T-helper 1 cell treated with Interleukin-12 subunit alpha and Interleukin-12 subunit beta and Interleukin-4 antibody, amounts not matched to agents 30 μg/mL and 1 μg/mL, for 36 hours (primary cell): ENCODE results near the gene ATP6AP1.
"Not testable (repeated sequence)": the region's sequence is repeated elsewhere in the genome, so short reads cannot be mapped to it uniquely, and the experiment has no call there.

Experiments used
- H3K27ac Mint-ChIP-seq: one replicate; pipeline ENCODE4 v1.8.0; 2021; ENCODE audit warnings: mild to moderate bottlenecking, mixed read lengths
- H3K27me3 Mint-ChIP-seq: one replicate; pipeline ENCODE4 v1.8.0; 2021; ENCODE audit warnings: low read depth, mixed read lengths
- H3K36me3 Mint-ChIP-seq: one replicate; pipeline ENCODE4 v1.8.0; 2021; ENCODE audit warnings: low read depth, mixed read lengths
- H3K4me1 Mint-ChIP-seq: one replicate; pipeline ENCODE4 v1.8.0; 2021; ENCODE audit warnings: low read depth, mixed read lengths
- H3K4me3 Mint-ChIP-seq: one replicate; pipeline ENCODE4 v1.8.0; 2021; ENCODE audit warnings: mild to moderate bottlenecking, moderate library complexity, mixed read lengths
- H3K9me3 Mint-ChIP-seq: one replicate; pipeline ENCODE4 v1.8.0; 2021; ENCODE audit warnings: mixed read lengths

Gene ATP6AP1, protein sequence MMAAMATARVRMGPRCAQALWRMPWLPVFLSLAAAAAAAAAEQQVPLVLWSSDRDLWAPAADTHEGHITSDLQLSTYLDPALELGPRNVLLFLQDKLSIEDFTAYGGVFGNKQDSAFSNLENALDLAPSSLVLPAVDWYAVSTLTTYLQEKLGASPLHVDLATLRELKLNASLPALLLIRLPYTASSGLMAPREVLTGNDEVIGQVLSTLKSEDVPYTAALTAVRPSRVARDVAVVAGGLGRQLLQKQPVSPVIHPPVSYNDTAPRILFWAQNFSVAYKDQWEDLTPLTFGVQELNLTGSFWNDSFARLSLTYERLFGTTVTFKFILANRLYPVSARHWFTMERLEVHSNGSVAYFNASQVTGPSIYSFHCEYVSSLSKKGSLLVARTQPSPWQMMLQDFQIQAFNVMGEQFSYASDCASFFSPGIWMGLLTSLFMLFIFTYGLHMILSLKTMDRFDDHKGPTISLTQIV

DNA sequence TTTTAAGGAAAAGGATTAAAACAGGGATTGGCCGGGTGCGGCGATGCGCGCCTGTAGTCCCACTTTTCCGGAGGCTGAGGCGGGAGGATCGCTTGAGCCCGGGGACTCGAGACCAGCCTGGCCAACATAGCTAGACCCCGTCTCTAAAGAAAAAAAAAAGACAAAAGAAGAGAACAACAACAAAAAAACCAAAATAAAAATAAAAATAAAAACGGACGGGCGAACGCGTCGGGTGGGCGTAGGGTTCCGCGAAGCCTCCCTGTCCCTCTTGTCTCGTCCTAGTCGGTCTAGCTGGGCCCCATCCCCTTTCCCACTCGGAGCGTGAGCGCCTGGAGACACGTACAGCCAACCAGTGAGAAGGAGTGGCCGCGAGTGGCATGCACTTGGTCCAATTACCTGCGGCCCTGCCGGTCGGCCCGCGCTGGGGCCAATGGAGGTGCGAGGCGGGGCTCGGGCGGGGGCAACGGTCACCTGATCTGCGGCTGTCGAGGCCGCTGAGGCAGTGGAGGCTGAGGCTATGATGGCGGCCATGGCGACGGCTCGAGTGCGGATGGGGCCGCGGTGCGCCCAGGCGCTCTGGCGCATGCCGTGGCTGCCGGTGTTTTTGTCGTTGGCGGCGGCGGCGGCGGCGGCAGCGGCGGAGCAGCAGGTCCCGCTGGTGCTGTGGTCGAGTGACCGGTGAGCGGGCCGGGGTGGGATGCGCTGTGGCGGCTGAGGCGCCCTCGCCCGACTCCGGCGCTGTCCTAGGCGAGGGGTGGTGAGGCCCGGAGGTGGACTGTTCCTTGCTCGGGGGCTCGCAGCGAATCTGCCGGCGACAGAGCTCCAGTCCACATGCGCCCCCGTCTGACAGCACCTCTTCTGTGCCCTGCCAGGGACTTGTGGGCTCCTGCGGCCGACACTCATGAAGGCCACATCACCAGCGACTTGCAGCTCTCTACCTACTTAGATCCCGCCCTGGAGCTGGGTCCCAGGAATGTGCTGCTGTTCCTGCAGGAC lies at the start of gene ATP6AP1:
Gene ATP6AP1 (plus strand): TSS at position 502 of the 996 bp plus-strand sequence. CDS start 16 bp downstream, at position 518.
- Mint-ChIP-seq H3K36me3 (peaks cover 8% of the 10 kb centered on the region), H3K4me1 (peaks cover 21% of the 10 kb centered on the region), H3K27me3 (no peaks in the 10 kb centered on the region), H3K4me3 (peak within 1 kb of the TSS; percentile 83), H3K9me3 (no peaks in the 10 kb centered on the region), H3K27ac (peak within 1 kb of the TSS; percentile 84)

GRCh38 chrX:154378799-154379568 lies 49.5 kb upstream of the ATP6AP1 start, which contains the start of gene EMD:
EMD (plus strand) TSS chrX:154379295; CDS start chrX:154379485, 190 bp downstream.
- Mint-ChIP-seq H3K9me3 (no peaks in the 10 kb centered on the region), H3K4me1 (peaks cover 17% of the 10 kb centered on the region), H3K36me3 (peaks cover 7% of the 10 kb centered on the region), H3K27ac (peak within 1 kb of the TSS; percentile 80), H3K4me3 (peak within 1 kb of the TSS; percentile 82), H3K27me3 (no peaks in the 10 kb centered on the region)

GRCh38 chrX:154379569-154379951 lies 48.9 kb upstream of the ATP6AP1 start:
- no peaks in the 10 kb centered on the region for H3K9me3 Mint-ChIP-seq
- peaks cover 17% of the 10 kb centered on the region for H3K4me1 Mint-ChIP-seq
- H3K27ac Mint-ChIP-seq, result peak overlapping the region; percentile 80
- no peaks in the 10 kb centered on the region for H3K27me3 Mint-ChIP-seq
- H3K36me3 Mint-ChIP-seq, result peaks cover 7% of the 10 kb centered on the region
- peak overlapping the region; percentile 82 for H3K4me3 Mint-ChIP-seq

GRCh38 chrX:154380153-154380552 lies 48.3 kb upstream of the ATP6AP1 start:
- H3K9me3 Mint-ChIP-seq, result no peaks in the 10 kb centered on the region
- peaks cover 7% of the 10 kb centered on the region for H3K36me3 Mint-ChIP-seq
- H3K27me3 Mint-ChIP-seq, result no peaks in the 10 kb centered on the region
- peak overlapping the region; percentile 82 for H3K4me3 Mint-ChIP-seq
- peaks cover 16% of the 10 kb centered on the region for H3K4me1 Mint-ChIP-seq
- H3K27ac Mint-ChIP-seq, result peak overlapping the region; percentile 80

DNA sequence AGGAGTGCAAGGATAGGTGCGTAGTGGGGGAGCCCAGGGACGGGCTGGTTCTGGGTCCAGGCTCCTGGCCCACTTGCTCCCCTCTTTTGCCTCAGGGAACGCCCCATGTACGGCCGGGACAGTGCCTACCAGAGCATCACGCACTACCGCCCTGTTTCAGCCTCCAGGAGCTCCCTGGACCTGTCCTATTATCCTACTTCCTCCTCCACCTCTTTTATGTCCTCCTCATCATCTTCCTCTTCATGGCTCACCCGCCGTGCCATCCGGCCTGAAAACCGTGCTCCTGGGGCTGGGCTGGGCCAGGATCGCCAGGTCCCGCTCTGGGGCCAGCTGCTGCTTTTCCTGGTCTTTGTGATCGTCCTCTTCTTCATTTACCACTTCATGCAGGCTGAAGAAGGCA lies 47.7 kb upstream of the ATP6AP1 start:
- Mint-ChIP-seq H3K4me3 (peak overlapping the region; percentile 82), H3K36me3 (peaks cover 7% of the 10 kb centered on the region), H3K27me3 (no peaks in the 10 kb centered on the region), H3K4me1 (peaks cover 14% of the 10 kb centered on the region), H3K9me3 (no peaks in the 10 kb centered on the region), H3K27ac (peak overlapping the region; percentile 34)

GRCh38 chrX:154381271-154381670 lies 47.2 kb upstream of the ATP6AP1 start:
- Mint-ChIP-seq H3K27ac (no peak overlapping the region), H3K27me3 (no peaks in the 10 kb centered on the region), H3K4me3 (no peak overlapping the region), H3K36me3 (peaks cover 7% of the 10 kb centered on the region), H3K4me1 (peaks cover 14% of the 10 kb centered on the region), H3K9me3 (no peaks in the 10 kb centered on the region)

GRCh38 chrX:154382483-154383069 lies 45.9 kb upstream of the ATP6AP1 start:
- Mint-ChIP-seq H3K27ac (no peak overlapping the region), H3K4me3 (no peak overlapping the region), H3K4me1 (peaks cover 11% of the 10 kb centered on the region), H3K27me3 (no peaks in the 10 kb centered on the region), H3K36me3 (peaks cover 7% of the 10 kb centered on the region), H3K9me3 (no peaks in the 10 kb centered on the region)

GRCh38 chrX:154383359-154384283 lies 44.9 kb upstream of the ATP6AP1 start:
- Mint-ChIP-seq H3K9me3 (no peaks in the 10 kb centered on the region), H3K4me3 (no peak overlapping the region), H3K4me1 (peaks cover 11% of the 10 kb centered on the region), H3K36me3 (peaks cover 7% of the 10 kb centered on the region), H3K27me3 (no peaks in the 10 kb centered on the region), H3K27ac (no peak overlapping the region)

- peaks cover 11% of the 10 kb centered on the region for H3K4me1 Mint-ChIP-seq
- no peaks in the 10 kb centered on the region for H3K27me3 Mint-ChIP-seq
- H3K4me3 Mint-ChIP-seq, result no peak overlapping the region
- H3K27ac Mint-ChIP-seq, result no peak overlapping the region
- peaks cover 7% of the 10 kb centered on the region for H3K36me3 Mint-ChIP-seq
- H3K9me3 Mint-ChIP-seq, result no peaks in the 10 kb centered on the region
Observed at GRCh38 chrX:154384284-154384892, 44.1 kb upstream of the ATP6AP1 start.

GRCh38 chrX:154388094-154388493 lies 40.4 kb upstream of the ATP6AP1 start:
- H3K36me3 Mint-ChIP-seq, H3K27me3 Mint-ChIP-seq, H3K9me3 Mint-ChIP-seq, H3K4me1 Mint-ChIP-seq, H3K4me3 Mint-ChIP-seq, H3K27ac Mint-ChIP-seq: not testable (repeated sequence)

- H3K4me1 Mint-ChIP-seq, H3K9me3 Mint-ChIP-seq, H3K36me3 Mint-ChIP-seq, H3K27ac Mint-ChIP-seq, H3K27me3 Mint-ChIP-seq, H3K4me3 Mint-ChIP-seq: not testable (repeated sequence)
Observed at GRCh38 chrX:154388649-154389048, 39.8 kb upstream of the ATP6AP1 start.

DNA sequence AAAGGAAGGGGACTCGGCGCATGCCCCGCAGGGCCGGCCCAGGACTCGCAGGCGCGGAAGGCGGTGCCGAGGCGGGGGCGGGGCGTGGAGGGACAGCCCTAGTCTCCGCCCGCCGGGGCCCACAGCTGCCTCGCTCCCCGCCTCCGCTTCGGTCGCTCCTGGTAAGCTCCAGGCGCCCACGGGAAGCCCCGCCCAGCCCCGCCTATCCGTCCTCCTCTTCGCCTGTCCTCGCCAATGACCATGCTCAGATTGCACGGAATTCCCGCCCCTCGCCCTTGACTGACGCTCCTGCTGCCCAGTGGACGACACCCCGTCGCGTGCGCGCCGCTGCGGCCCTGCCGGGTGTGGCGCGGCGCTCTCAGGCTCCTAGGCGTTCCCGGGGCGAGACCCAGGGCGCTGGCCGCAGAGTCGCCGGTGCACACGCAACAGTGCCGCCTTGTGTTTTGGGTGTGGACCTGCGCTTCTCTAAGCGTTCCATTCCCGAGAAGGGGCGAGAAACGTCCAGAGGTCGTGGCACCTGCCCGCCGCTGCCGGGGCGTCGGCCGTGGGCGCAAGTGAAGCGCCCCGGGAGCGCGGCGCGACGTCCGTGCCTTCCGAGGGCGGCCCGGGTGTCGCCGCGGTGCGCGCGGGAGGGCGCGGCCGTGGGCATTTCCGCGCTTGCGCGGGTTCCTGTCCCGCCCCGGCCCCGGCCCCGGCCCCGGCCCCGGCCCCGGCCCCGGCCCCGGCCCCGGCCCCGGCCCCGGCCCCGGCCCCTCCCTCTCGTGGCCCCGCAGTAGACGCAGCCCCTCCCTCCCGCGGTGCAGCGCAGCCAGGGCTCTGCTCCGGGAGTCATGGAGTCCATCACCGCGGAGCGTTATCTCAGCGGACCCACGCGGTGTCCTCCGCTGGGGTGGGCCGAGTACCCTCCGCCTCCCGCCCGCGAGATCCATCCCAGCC lies 38.4 kb upstream of the ATP6AP1 start:
- H3K4me1 Mint-ChIP-seq, H3K36me3 Mint-ChIP-seq, H3K9me3 Mint-ChIP-seq, H3K27ac Mint-ChIP-seq, H3K27me3 Mint-ChIP-seq, H3K4me3 Mint-ChIP-seq: not testable (repeated sequence)
